Neural cell (in vitro differentiated cells): ENCODE measurements around the gene EHHADH. TPM values are rescaled to one million over a fixed set of nuclear protein-coding genes. Genes with fewer than 3 reads are reported as not detected.

Source experiments
- H2AFZ ChIP-seq: fragments of 200-600, 300-800 bp; sonication (generic), shearing (Covaris generic); 2 replicates; pipeline ENCODE4 v1.6.0; 2014; ENCODE audit warnings: low read depth, mild to moderate bottlenecking, antibody characterized with exemption, low read length, moderate library complexity
- H3F3A ChIP-seq: fragments of 200-600 bp; shearing (Covaris generic); 2 replicates; pipeline ENCODE4 v1.6.1; 2016; ENCODE audit warnings: mild to moderate bottlenecking, moderate library complexity, mixed read lengths, antibody characterized with exemption, low read length; ENCODE audit not compliant: insufficient read depth, poor library complexity, severe bottlenecking
- H3K27ac ChIP-seq: fragments of 200-600, 300-800 bp; sonication (generic), shearing (Covaris generic); 2 replicates; pipeline ENCODE4 v1.5.1; 2014; ENCODE audit warnings: mild to moderate bottlenecking, low read length, moderate library complexity
- H3K27me3 ChIP-seq: fragments of 300-800, 200-600 bp; sonication (generic), shearing (Covaris generic); 2 replicates; pipeline ENCODE4 v1.6.0; 2014; ENCODE audit warnings: mild to moderate bottlenecking, low read depth, low read length, moderate library complexity; ENCODE audit not compliant: insufficient read depth
- H3K36me3 ChIP-seq: fragments of 300-800, 200-600 bp; sonication (generic), shearing (Covaris generic); 2 replicates; pipeline ENCODE4 v1.5.1; 2014; ENCODE audit warnings: mild to moderate bottlenecking, antibody characterized with exemption, low read length, moderate library complexity; ENCODE audit not compliant: insufficient read depth
- H3K4me2 ChIP-seq: fragments of 300-800, 200-600 bp; sonication (generic), shearing (Covaris generic); 2 replicates; pipeline ENCODE4 v1.6.0; 2014; ENCODE audit warnings: mild to moderate bottlenecking, low read length
- H3K4me3 ChIP-seq: fragments of 300-800, 200-600 bp; sonication (generic), shearing (Covaris generic); 2 replicates; pipeline ENCODE4 v1.5.1; 2014; ENCODE audit warnings: mild to moderate bottlenecking, low read length, moderate library complexity
- H3K79me2 ChIP-seq: fragments of 200-600 bp; shearing (Covaris generic); replicated peaks from 2 replicates; pipeline ENCODE4 v1.6.0; 2014; ENCODE audit warnings: mild to moderate bottlenecking, low read length, moderate library complexity; ENCODE audit not compliant: insufficient read depth
- H3K9ac ChIP-seq: fragments of 300-800, 200-600 bp; sonication (generic), shearing (Covaris generic); 2 replicates; pipeline ENCODE4 v1.6.1; 2016; ENCODE audit warnings: mild to moderate bottlenecking, low read length, mixed read lengths
- H3K9me2 ChIP-seq: fragments of 200-600 bp; shearing (Covaris generic); 2 replicates; pipeline ENCODE4 v1.6.1; 2016; ENCODE audit warnings: mild to moderate bottlenecking, low read length, mixed read lengths; ENCODE audit not compliant: insufficient read depth
- H3K9me3 ChIP-seq: fragments of 200-600, 300-800 bp; sonication (generic), shearing (Covaris generic); 2 replicates; pipeline ENCODE4 v1.6.1; 2016; ENCODE audit warnings: mild to moderate bottlenecking, mixed run types, low read length, moderate library complexity, mixed read lengths
- H4K20me1 ChIP-seq: fragments of 200-600 bp; shearing (Covaris generic); 2 replicates; pipeline ENCODE4 v1.6.1; 2016; ENCODE audit warnings: mild to moderate bottlenecking, mixed run types; ENCODE audit not compliant: insufficient read depth
- EP300 ChIP-seq: fragments of 450-650 bp; conservative IDR thresholded peaks from 2 replicates; pipeline ENCODE4 v1.6.1; 2014; ENCODE audit warnings: antibody characterized with exemption, mild to moderate bottlenecking, moderate library complexity; ENCODE audit not compliant: poor library complexity, severe bottlenecking
- EZH2 ChIP-seq: fragments of 200-600, 300-800 bp; shearing (Covaris generic), sonication (generic); IDR thresholded peaks from 2 replicates; pipeline ENCODE4 v1.6.1; 2014; ENCODE audit warnings: antibody characterized with exemption, low read length, borderline replicate concordance, mild to moderate bottlenecking; ENCODE audit not compliant: insufficient read depth, poor library complexity, severe bottlenecking
- MXI1 ChIP-seq: fragments of 450-650 bp; conservative IDR thresholded peaks from 2 replicates; pipeline ENCODE4 v1.6.1; 2014; ENCODE audit warnings: antibody characterized with exemption, mild to moderate bottlenecking; ENCODE audit not compliant: poor library complexity, severe bottlenecking
- POLR2AphosphoS5 ChIP-seq: IDR thresholded peaks from 2 replicates; pipeline ENCODE4 v1.6.1; 2012
- RAD21 ChIP-seq: fragments of 450-650 bp; conservative IDR thresholded peaks from 2 replicates; pipeline ENCODE4 v1.6.1; 2014; ENCODE audit warnings: antibody characterized with exemption, mild to moderate bottlenecking, moderate library complexity
- SMC3 ChIP-seq: fragments of 450-650 bp; conservative IDR thresholded peaks from 2 replicates; pipeline ENCODE4 v1.6.1; 2014; ENCODE audit warnings: antibody characterized with exemption, mild to moderate bottlenecking, moderate library complexity; ENCODE audit not compliant: poor library complexity
- TAF1 ChIP-seq: IDR thresholded peaks from 2 replicates; pipeline ENCODE4 v1.6.1; 2012; ENCODE audit warnings: low read depth
- polyA plus RNA-seq: library from polyadenylated mRNA; depleted of rRNA; stranded (reverse); fragments of >200 nt; gene quantifications from 2 replicates; pipeline ENCODE4 v1.2.3, GENCODE V29; 2014
- TF ChIP-seq, protein P1 (sequence below): fragments of 450-650 bp; IDR thresholded peaks from 2 replicates; pipeline ENCODE4 v1.5.1; 2014; ENCODE audit warnings: antibody characterized with exemption, mild to moderate bottlenecking, moderate library complexity; ENCODE audit not compliant: poor library complexity, severe bottlenecking
- TF ChIP-seq, protein P2 (sequence below): IDR thresholded peaks from 2 replicates; pipeline ENCODE4 v1.6.1; 2012; ENCODE audit warnings: borderline replicate concordance

The EHHADH gene
- polyA plus RNA-seq, 1 donor from 2014 or later = 2.0 TPM

DNA sequence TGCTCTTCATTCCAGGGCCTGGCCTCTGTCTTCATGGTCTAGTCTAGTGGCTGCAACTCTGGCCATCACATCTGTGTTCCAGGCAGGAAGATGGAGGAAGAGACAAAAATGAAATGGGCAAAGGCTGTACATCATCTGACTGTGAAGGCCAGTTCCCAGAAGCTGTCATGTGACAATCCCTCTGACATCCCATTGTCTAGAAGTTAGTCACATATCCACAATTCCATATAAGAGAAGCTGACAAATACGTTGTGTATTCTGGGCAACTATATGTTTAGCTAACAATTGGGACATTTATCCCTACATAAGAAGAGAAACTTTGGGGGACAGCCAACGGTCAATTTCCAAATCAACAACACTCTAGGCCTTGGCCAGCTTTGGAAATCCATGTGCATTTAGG, 66.5 kb downstream of the EHHADH start:
- H3K27me3 ChIP-seq = no peaks in the 10 kb centered on the region
- no peak overlapping the region for H3K4me2 ChIP-seq
- H4K20me1 ChIP-seq = no peaks in the 10 kb centered on the region
- no peak overlapping the region for H3K4me3 ChIP-seq
- TF ChIP-seq, protein P1, sequence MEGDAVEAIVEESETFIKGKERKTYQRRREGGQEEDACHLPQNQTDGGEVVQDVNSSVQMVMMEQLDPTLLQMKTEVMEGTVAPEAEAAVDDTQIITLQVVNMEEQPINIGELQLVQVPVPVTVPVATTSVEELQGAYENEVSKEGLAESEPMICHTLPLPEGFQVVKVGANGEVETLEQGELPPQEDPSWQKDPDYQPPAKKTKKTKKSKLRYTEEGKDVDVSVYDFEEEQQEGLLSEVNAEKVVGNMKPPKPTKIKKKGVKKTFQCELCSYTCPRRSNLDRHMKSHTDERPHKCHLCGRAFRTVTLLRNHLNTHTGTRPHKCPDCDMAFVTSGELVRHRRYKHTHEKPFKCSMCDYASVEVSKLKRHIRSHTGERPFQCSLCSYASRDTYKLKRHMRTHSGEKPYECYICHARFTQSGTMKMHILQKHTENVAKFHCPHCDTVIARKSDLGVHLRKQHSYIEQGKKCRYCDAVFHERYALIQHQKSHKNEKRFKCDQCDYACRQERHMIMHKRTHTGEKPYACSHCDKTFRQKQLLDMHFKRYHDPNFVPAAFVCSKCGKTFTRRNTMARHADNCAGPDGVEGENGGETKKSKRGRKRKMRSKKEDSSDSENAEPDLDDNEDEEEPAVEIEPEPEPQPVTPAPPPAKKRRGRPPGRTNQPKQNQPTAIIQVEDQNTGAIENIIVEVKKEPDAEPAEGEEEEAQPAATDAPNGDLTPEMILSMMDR = no peak
- TF ChIP-seq RAD21 (no peak), SMC3 (no peak), TAF1 (no peak), EZH2 (no peak), MXI1 (no peak), POLR2AphosphoS5 (no peak)
- TF ChIP-seq, protein P2, sequence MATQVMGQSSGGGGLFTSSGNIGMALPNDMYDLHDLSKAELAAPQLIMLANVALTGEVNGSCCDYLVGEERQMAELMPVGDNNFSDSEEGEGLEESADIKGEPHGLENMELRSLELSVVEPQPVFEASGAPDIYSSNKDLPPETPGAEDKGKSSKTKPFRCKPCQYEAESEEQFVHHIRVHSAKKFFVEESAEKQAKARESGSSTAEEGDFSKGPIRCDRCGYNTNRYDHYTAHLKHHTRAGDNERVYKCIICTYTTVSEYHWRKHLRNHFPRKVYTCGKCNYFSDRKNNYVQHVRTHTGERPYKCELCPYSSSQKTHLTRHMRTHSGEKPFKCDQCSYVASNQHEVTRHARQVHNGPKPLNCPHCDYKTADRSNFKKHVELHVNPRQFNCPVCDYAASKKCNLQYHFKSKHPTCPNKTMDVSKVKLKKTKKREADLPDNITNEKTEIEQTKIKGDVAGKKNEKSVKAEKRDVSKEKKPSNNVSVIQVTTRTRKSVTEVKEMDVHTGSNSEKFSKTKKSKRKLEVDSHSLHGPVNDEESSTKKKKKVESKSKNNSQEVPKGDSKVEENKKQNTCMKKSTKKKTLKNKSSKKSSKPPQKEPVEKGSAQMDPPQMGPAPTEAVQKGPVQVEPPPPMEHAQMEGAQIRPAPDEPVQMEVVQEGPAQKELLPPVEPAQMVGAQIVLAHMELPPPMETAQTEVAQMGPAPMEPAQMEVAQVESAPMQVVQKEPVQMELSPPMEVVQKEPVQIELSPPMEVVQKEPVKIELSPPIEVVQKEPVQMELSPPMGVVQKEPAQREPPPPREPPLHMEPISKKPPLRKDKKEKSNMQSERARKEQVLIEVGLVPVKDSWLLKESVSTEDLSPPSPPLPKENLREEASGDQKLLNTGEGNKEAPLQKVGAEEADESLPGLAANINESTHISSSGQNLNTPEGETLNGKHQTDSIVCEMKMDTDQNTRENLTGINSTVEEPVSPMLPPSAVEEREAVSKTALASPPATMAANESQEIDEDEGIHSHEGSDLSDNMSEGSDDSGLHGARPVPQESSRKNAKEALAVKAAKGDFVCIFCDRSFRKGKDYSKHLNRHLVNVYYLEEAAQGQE = no peak
- no peak overlapping the region for H3K9ac ChIP-seq
- H2AFZ ChIP-seq = no peak overlapping the region
- no peaks in the 10 kb centered on the region for H3F3A ChIP-seq
- no peaks in the 10 kb centered on the region for H3K36me3 ChIP-seq
- no peaks in the 10 kb centered on the region for H3K79me2 ChIP-seq
- no peak overlapping the region for H3K27ac ChIP-seq
- H3K9me2 ChIP-seq = no peaks in the 10 kb centered on the region
- H3K9me3 ChIP-seq = no peaks in the 10 kb centered on the region

- no peaks in the 10 kb centered on the region for H3F3A ChIP-seq
- H3K9ac ChIP-seq = no peak overlapping the region
- no peak overlapping the region for H3K4me3 ChIP-seq
- H3K27me3 ChIP-seq = no peaks in the 10 kb centered on the region
- no peaks in the 10 kb centered on the region for H3K36me3 ChIP-seq
- no peaks in the 10 kb centered on the region for H4K20me1 ChIP-seq
- no peaks in the 10 kb centered on the region for H3K9me3 ChIP-seq
- H3K9me2 ChIP-seq = no peaks in the 10 kb centered on the region
- no peaks in the 10 kb centered on the region for H3K79me2 ChIP-seq
- H3K27ac ChIP-seq = no peak overlapping the region
- H3K4me2 ChIP-seq = no peak overlapping the region
- TF ChIP-seq, protein P2 = no peak
- TF ChIP-seq TAF1 = no peak
- peak; percentile 73 for TF ChIP-seq RAD21
- peak; percentile 85 for TF ChIP-seq SMC3
- no peak for TF ChIP-seq EP300
- TF ChIP-seq, protein P1 = peak; percentile 78
- H2AFZ ChIP-seq = no peak overlapping the region
Observed at GRCh38 chr3:185176750-185177359, 77.0 kb downstream of the EHHADH start.
